OCI-LY3 (cell line): Measurements from ENCODE around the gene NOPCHAP1.

Experiments
- H2AFZ ChIP-seq: fragments of 200-600, 300-600 bp; shearing (Covaris generic); 2 replicates; pipeline ENCODE4 v1.6.0; 2014; ENCODE audit warnings: antibody characterized with exemption, low read depth, low read length
- H3K27ac ChIP-seq: fragments of 200-600, 300-600 bp; sonication (generic); 2 replicates; pipeline ENCODE4 v1.5.1; 2014; ENCODE audit warnings: mild to moderate bottlenecking, low read length, moderate library complexity, mixed read lengths
- H3K27me3 ChIP-seq: fragments of 200-600, 300-600 bp; sonication (generic); 2 replicates; pipeline ENCODE4 v1.6.1; 2014; ENCODE audit warnings: low read depth, low read length, mixed read lengths
- H3K36me3 ChIP-seq: fragments of 200-600, 300-600 bp; sonication (generic); replicated peaks from 2 replicates; pipeline ENCODE3; 2014; ENCODE audit warnings: low read depth, low read length, mixed read lengths
- H3K4me1 ChIP-seq: fragments of 300-600, 200-600 bp; sonication (generic); 2 replicates; pipeline ENCODE4 v1.6.1; 2014; ENCODE audit warnings: low read length, mixed read lengths
- H3K4me2 ChIP-seq: fragments of 200-600, 300-600 bp; sonication (generic); 2 replicates; pipeline ENCODE4 v1.6.1; 2014; ENCODE audit warnings: low read length, mixed read lengths
- H3K4me3 ChIP-seq: fragments of 300-600, 200-600 bp; sonication (generic); 2 replicates; pipeline ENCODE4 v1.5.1; 2014; ENCODE audit warnings: antibody characterized with exemption, mild to moderate bottlenecking, low read length, moderate library complexity
- H3K79me2 ChIP-seq: fragments of 300-600, 200-600 bp; shearing (Covaris generic); 2 replicates; pipeline ENCODE4 v1.6.1; 2014; ENCODE audit warnings: mild to moderate bottlenecking, low read length, mixed read lengths
- H3K9ac ChIP-seq: fragments of 300-600, 200-600 bp; shearing (Covaris generic); 2 replicates; pipeline ENCODE4 v1.6.0; 2014; ENCODE audit warnings: mild to moderate bottlenecking, low read length, moderate library complexity
- H3K9me3 ChIP-seq: fragments of 200-600, 300-600 bp; shearing (Covaris generic); 2 replicates; pipeline ENCODE4 v1.6.1; 2014; ENCODE audit warnings: low read length, mixed read lengths; ENCODE audit not compliant: insufficient read depth
- H4K20me1 ChIP-seq: fragments of 200-600, 300-600 bp; sonication (generic); 2 replicates; pipeline ENCODE4 v1.6.1; 2016; ENCODE audit warnings: low read length, mixed read lengths; ENCODE audit not compliant: insufficient read depth
- EZH2phosphoT487 ChIP-seq: fragments of 200-600 bp; shearing (Covaris generic); IDR thresholded peaks from 2 replicates; pipeline ENCODE4 v1.6.1; 2018; ENCODE audit warnings: antibody characterized with exemption, mixed run types, low read depth
- TF ChIP-seq, protein P1 (sequence below): fragments of 200-600, 300-600 bp; sonication (generic); IDR thresholded peaks from 2 replicates; pipeline ENCODE4 v1.5.1; 2014; ENCODE audit warnings: antibody characterized with exemption, low read length, low read depth

NOPCHAP1 gene

DNA sequence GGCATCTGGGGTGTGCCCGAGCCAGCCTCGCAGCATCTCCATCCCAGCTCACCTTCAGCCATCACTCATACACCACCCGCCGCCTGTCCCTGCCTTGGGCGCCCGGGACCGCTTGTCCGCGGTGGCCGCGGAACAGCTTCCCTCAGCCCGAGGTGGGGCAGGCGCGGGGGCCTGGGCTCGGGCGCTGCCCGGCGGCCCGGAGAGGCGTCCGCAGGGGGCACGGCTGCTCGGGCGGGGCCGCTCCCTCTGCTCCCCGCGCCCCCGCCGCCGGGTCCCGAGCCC lies 28.5 kb upstream of the NOPCHAP1 start:
- Histone ChIP-seq H3K36me3 (peaks cover 6% of the 10 kb centered on the region), H3K4me2 (peak overlapping the region; percentile 94), H3K4me3 (peak overlapping the region; percentile 87), H3K27ac (peak overlapping the region; percentile 69), H3K27me3 (no peaks in the 10 kb centered on the region), H3K79me2 (peaks cover 54% of the 10 kb centered on the region), H2AFZ (no peak overlapping the region), H3K4me1 (peaks cover 40% of the 10 kb centered on the region), H4K20me1 (peaks cover 20% of the 10 kb centered on the region; the same call in 1 of the 2 replicates), H3K9me3 (no peaks in the 10 kb centered on the region), H3K9ac (peak overlapping the region; percentile 78)
- no peak for TF ChIP-seq EZH2phosphoT487
- TF ChIP-seq, protein P1, sequence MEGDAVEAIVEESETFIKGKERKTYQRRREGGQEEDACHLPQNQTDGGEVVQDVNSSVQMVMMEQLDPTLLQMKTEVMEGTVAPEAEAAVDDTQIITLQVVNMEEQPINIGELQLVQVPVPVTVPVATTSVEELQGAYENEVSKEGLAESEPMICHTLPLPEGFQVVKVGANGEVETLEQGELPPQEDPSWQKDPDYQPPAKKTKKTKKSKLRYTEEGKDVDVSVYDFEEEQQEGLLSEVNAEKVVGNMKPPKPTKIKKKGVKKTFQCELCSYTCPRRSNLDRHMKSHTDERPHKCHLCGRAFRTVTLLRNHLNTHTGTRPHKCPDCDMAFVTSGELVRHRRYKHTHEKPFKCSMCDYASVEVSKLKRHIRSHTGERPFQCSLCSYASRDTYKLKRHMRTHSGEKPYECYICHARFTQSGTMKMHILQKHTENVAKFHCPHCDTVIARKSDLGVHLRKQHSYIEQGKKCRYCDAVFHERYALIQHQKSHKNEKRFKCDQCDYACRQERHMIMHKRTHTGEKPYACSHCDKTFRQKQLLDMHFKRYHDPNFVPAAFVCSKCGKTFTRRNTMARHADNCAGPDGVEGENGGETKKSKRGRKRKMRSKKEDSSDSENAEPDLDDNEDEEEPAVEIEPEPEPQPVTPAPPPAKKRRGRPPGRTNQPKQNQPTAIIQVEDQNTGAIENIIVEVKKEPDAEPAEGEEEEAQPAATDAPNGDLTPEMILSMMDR: no peak

DNA sequence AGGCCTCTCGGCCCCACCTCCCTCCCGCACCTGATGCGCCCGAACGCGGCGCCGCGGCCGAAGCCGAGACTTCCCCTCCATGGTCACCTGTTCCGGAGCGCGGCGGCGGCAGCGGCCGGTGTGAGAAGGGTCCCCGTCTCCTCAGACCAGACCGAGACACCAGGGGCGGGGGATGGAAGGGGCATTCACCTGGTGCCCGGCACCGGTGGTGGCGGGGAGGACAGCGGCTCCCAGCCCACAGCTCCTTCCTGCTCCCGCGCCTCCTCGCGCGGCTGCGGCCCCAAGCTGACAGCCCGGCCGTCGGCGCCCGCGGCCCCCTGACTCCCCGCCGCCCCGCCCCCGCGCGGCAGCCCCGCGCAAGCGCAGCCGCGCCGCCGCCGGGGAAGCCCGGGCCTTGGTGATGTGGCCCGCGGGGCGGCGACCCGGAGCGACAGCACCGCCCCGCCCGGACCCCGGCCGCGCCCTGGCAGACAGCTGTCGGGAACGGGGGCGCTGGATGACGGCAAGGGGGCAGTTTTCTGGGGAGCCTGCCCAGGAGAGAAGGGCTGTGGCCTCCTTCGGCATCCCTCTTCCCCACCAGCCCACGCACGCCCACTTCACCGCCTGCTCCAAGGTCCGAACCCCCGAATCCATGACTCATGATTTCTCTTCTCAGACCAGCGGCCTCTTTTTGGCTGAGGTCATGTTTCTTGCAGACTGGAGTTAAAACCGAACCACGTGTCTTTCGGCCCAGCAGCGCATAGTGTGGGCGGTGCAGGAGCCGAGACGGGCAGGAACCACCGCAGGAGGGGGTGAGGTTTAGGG lies 27.9 kb upstream of the NOPCHAP1 start, which contains the start of gene SLC41A2:
Gene SLC41A2, minus strand, starts transcription at position 290 of the 804 bp plus-strand sequence. CDS start 29,763 bp downstream, outside the sequence.
- Histone ChIP-seq H3K9me3 (no peaks in the 10 kb centered on the region), H3K36me3 (peaks cover 6% of the 10 kb centered on the region), H3K27me3 (no peaks in the 10 kb centered on the region), H3K4me1 (peaks cover 35% of the 10 kb centered on the region), H3K79me2 (peaks cover 48% of the 10 kb centered on the region), H2AFZ (peak within 1 kb of the TSS; percentile 79), H3K9ac (peak within 1 kb of the TSS; percentile 91), H3K4me2 (peak within 1 kb of the TSS; percentile 94), H3K27ac (peak within 1 kb of the TSS; percentile 87), H4K20me1 (peaks cover 15% of the 10 kb centered on the region; the same call in 1 of the 2 replicates), H3K4me3 (peak within 1 kb of the TSS; percentile 87)
- TF ChIP-seq, protein P1: no peak
- no peak for TF ChIP-seq EZH2phosphoT487

GRCh38 chr12:104958805-104959334 lies 27.2 kb upstream of the NOPCHAP1 start:
- peak overlapping the region; percentile 87 for H3K27ac ChIP-seq

More at GRCh38 chr12:104958805-104959334, 27.2 kb upstream of the NOPCHAP1 start:
- Histone ChIP-seq H3K4me2 (peak overlapping the region; percentile 85), H3K36me3 (peaks cover 6% of the 10 kb centered on the region), H3K9ac (peak overlapping the region; percentile 91), H3K4me3 (peak overlapping the region; percentile 87), H3K9me3 (no peaks in the 10 kb centered on the region), H3K79me2 (peaks cover 42% of the 10 kb centered on the region), H3K27me3 (no peaks in the 10 kb centered on the region), H4K20me1 (peaks cover 10% of the 10 kb centered on the region; the same call in 1 of the 2 replicates), H3K4me1 (peaks cover 29% of the 10 kb centered on the region), H2AFZ (peak overlapping the region; percentile 73; the same call in 1 of the 2 replicates)
- no peak for TF ChIP-seq EZH2phosphoT487
- TF ChIP-seq, protein P1: peak; percentile 48
